BJ (cell line): ENCODE measurements around the gene TNIP1. TPM values are rescaled to one million over a fixed set of nuclear protein-coding genes. Genes with fewer than 3 reads are reported as not detected.

Experiments used
- CTCF ChIA-PET: fragments of 350-600 bp; formaldehyde crosslinking; extraction: SDS; loops from one replicate; lab custom pipeline; 2021; ENCODE audit warnings: antibody characterized with exemption, inconsistent platforms; lab: Yijun Ruan, JAX
- POLR2A ChIA-PET: fragments of 300-600 bp; sonication (Branson Sonifier 250); formaldehyde crosslinking; extraction: SDS; loops from one replicate; lab custom pipeline; 2021; ENCODE audit warnings: antibody characterized with exemption; lab: Charles Lee
- DNase-seq: peaks from one replicate; pipeline ENCODE4 v3.0.0-alpha.2; 2011; ENCODE audit warnings: low read depth
- H3K27me3 ChIP-seq: 2 replicates; pipeline ENCODE4 v1.6.0; 2011; ENCODE audit warnings: low read length; ENCODE audit not compliant: control insufficient read depth, insufficient read depth
- H3K36me3 ChIP-seq: 2 replicates; pipeline ENCODE4 v1.5.1; 2011; ENCODE audit warnings: low read length; ENCODE audit not compliant: control insufficient read depth, insufficient read depth
- H3K4me3 ChIP-seq: 2 replicates; pipeline ENCODE4 v1.5.1; 2011; ENCODE audit warnings: low read depth, mild to moderate bottlenecking, control low read depth, low read length
- CTCF ChIP-seq: IDR thresholded peaks from 2 replicates; pipeline ENCODE4 v1.5.1; 2011; ENCODE audit warnings: low read depth, mild to moderate bottlenecking, control low read depth, inconsistent platforms, low read length, moderate library complexity; ENCODE audit not compliant: insufficient read depth
- polyA plus RNA-seq: library from polyadenylated mRNA; depleted of rRNA; stranded (reverse); fragments of >200 nt; gene quantifications from 2 replicates; pipeline ENCODE4 v1.2.3, GENCODE V29; 2011

Gene TNIP1
- polyA plus RNA-seq, 1 experiment, result 80.8 TPM

- CTCF ChIA-PET, result interaction anchor here (0.7 to 1.8 kb wide), 5 partner anchors 8 to 87 kb away, joined by 3 to 8 read pairs (median 3); partner anchors contain the start of gene TNIP1
- TF ChIP-seq CTCF, result no peak
- H3K4me3 ChIP-seq, result no peak overlapping the region
Measured at GRCh38 chr5:151089726-151090125, 8.9 kb upstream of the TNIP1 start.

DNA sequence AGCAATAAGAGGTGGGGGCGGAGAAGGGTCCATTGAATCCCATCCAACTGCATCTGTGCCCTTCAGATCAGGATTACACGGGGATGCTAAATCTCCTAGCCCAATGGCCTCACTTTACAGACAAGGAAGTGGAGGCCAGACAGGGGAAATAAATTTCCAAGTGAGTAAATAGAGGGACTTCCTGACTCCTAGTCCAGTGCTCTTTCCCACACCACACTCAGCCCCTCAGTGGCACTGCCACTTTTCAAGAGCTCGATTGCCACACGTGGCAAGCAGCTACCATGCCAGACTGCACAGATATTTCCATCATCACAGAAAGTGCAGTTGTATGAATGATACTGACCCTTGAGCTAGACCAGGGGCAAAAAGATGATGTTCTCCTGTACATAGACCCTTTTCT, 8.2 kb upstream of the TNIP1 start:
- no peak for TF ChIP-seq CTCF
- no peak for DNase-seq
- ChIA-PET CTCF (interaction anchor here (0.9 to 1.5 kb wide), 2 partner anchors 20 to 37 kb away, joined by 3 to 8 read pairs; no protein-coding TSS in a partner anchor), POLR2A (no interaction called here)
- Histone ChIP-seq H3K27me3 (no peaks in the 10 kb centered on the region), H3K4me3 (no peak overlapping the region), H3K36me3 (no peaks in the 10 kb centered on the region)

More at GRCh38 chr5:151089726-151090125, 8.9 kb upstream of the TNIP1 start:
- no peak for DNase-seq
- Histone ChIP-seq H3K36me3 (no peaks in the 10 kb centered on the region), H3K27me3 (no peaks in the 10 kb centered on the region)
- POLR2A ChIA-PET, result no interaction called here

DNA sequence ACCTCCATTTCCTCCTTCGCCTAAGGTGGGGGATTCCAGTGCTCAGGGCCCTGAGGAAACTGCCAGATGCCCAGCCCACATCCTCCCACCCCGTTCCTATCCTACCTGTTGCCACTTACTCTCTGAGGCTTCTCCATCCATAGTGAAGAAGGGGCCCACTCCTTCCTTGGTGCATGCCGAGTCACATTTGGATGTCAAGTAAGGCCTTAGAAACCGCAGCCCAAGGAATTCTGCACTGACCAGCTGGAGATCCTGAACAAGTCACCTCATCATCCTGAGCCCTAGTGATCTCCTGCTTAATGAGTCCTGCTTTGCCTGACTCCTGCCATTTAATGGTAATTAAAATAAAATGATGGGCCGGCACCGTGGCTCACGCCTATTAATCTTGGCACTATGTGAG, 6.7 kb upstream of the TNIP1 start:
- Histone ChIP-seq H3K4me3 (no peak overlapping the region), H3K27me3 (no peaks in the 10 kb centered on the region), H3K36me3 (no peaks in the 10 kb centered on the region)
- ChIA-PET POLR2A (no interaction called here), CTCF (interaction anchor here (1.5 kb wide), 1 partner anchor 36 kb away, joined by 8 read pairs; no protein-coding TSS in a partner anchor)
- no peak for DNase-seq
- no peak for TF ChIP-seq CTCF

GRCh38 chr5:151086905-151087360, 6.1 kb upstream of the TNIP1 start:
- ChIA-PET POLR2A (no interaction called here), CTCF (interaction anchor here (1.5 kb wide), 1 partner anchor 35 kb away, joined by 8 read pairs; no protein-coding TSS in a partner anchor)
- no peaks in the 10 kb centered on the region for H3K27me3 ChIP-seq
- no peak overlapping the region for H3K4me3 ChIP-seq
- TF ChIP-seq CTCF, result no peak
- no peaks in the 10 kb centered on the region for H3K36me3 ChIP-seq
- DNase-seq, result no peak

DNA sequence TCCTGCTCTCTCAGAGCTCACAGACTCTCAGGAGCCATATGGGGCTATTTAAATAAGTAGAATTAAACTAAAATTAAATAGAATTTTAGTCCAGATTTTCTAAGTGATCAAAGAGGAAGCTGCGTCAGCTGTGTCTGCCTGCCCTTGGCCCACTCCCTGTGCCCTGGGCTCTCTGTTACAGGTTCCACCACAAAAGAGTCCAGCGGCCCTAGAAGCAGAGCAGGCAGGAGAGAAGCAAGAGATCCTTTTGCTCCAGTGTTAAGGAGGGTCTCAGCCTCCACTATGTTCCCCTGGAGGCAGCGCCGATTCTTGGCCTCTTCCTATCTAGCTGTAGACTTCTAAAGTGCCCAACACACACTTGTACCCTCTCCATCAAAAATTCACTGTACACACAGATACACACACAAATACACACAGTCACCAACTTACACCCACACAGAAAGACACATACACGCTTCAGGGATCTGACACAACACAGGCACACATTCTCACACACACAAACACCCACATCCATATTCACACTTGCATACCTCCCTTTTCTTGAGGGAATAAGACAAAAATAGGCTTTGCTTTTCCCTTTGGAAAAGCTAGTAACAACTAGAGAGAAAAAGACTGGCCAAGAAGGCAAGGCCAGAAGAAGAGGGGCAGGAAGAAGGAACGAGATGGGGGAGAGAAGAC, 5.5 kb upstream of the TNIP1 start:
- Histone ChIP-seq H3K36me3 (no peaks in the 10 kb centered on the region), H3K4me3 (no peak overlapping the region), H3K27me3 (no peaks in the 10 kb centered on the region)
- no peak for DNase-seq
- ChIA-PET CTCF (interaction anchor here (1.5 kb wide), 1 partner anchor 35 kb away, joined by 8 read pairs; no protein-coding TSS in a partner anchor), POLR2A (no interaction called here)
- TF ChIP-seq CTCF, result no peak
